ENCODE data around the gene CHMP1A. TPM values are rescaled to one million over a fixed set of nuclear protein-coding genes. Genes with fewer than 3 reads are reported as not detected.

Gene CHMP1A
- total RNA-seq, 1 donor from 2014 or later = 139 TPM

GRCh38 chr16:89602952-89603590, 54.4 kb downstream of the CHMP1A start:
- no peak for DNase-seq

DNA sequence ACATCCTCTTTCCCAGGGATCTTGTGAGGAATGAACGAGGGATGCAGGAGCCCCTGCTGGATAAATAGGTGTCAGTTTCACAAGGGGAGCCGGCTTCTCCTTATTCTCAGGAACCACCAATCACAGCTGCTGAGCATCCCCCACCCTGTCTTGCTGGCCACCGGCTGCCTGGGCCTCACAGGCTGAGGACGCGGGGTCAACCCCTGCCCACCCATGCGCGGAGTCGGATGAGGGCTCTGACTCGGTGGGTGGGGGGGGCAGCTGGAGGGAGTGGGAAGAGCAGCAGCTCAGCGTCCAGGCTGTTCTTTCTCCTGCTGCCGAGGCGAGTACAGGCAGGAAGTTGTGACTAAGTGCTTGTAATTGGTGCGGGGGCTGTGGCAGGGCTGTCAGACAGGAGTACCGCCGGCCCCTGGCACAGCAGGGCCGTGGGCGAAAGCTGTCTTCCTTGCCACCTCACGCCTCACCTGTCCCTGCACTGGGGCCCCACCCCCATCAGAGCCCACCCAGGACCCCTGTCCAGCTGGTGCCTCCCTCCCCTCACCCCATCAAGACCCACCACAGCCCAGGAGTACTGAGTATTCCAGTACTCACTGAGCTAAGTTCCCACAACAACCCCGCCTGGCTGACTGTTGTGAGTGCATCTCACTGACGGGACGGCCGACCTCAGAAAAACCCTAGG, 55.1 kb downstream of the CHMP1A start:
- DNase-seq = peak; percentile 86

DNA sequence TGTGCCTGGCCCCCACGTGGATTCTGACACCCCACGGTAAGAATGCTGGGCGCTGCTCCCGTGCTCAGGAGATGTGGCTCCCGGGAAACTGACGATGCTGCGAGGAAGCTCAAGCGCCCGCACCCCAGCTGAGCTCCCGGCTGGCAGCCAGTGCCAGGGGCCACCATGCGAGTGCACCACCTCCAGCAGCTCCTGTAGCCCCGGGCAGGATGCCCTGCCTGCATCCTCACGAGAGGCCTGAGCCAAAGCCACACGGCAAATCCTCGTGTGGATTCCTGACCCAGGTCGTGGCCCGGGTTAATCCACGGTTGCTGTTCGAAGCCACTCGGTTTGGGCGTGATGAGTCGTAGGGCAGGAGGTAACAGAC, 55.6 kb downstream of the CHMP1A start:
- DNase-seq = no peak

DNA sequence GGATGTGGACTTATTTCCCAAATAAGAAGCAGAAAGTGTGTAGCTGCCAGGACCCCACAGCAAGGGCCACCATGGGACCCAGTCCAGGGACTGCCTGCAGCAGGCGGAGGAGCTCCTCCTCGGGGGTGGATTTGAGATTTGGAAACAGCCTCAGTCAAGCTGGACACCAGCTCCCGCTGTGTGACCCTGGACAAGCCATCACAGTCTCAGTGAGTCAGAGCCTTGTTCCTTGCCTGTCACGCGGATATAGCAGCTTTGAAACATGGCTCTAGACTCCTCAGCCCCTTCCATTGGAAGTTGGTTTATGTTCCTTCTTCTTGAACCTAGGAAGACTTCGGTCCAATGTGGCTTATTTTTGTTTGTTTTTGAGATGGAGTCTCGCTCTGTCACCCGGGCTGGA, 56.6 kb downstream of the CHMP1A start:
- no peak for DNase-seq

GRCh38 chr16:89600427-89600826, 57.1 kb downstream of the CHMP1A start:
- DNase-seq = no peak

DNA sequence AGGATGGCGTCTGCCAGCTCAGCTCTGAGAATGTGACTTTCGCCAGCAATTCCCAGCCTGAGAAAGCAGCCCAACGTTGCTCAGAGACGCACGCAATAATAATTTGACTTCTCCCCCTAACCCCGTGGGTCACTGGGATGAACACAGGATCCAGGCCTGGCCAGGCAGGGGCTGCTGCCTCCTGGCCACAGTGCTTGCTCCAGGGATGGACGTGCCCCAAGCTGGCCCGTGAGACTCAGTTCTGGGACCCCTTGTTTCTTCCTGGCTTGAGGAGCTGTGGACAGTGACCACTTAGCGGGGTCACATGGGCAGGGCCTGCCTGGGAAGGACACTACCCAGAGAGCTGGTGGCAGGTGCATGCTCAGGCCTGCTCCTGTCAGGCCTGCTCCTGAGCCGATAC, 57.6 kb downstream of the CHMP1A start:
- DNase-seq = no peak

GRCh38 chr16:89599451-89599858, 58.1 kb downstream of the CHMP1A start:
- peak; percentile 49 for DNase-seq

- DNase-seq = no peak
Observed at GRCh38 chr16:89598199-89598598, 59.3 kb downstream of the CHMP1A start.

- DNase-seq = no peak
Observed at GRCh38 chr16:89596957-89597649, 60.4 kb downstream of the CHMP1A start.

GRCh38 chr16:89596061-89596689, 61.3 kb downstream of the CHMP1A start:
- no peak for DNase-seq

DNA sequence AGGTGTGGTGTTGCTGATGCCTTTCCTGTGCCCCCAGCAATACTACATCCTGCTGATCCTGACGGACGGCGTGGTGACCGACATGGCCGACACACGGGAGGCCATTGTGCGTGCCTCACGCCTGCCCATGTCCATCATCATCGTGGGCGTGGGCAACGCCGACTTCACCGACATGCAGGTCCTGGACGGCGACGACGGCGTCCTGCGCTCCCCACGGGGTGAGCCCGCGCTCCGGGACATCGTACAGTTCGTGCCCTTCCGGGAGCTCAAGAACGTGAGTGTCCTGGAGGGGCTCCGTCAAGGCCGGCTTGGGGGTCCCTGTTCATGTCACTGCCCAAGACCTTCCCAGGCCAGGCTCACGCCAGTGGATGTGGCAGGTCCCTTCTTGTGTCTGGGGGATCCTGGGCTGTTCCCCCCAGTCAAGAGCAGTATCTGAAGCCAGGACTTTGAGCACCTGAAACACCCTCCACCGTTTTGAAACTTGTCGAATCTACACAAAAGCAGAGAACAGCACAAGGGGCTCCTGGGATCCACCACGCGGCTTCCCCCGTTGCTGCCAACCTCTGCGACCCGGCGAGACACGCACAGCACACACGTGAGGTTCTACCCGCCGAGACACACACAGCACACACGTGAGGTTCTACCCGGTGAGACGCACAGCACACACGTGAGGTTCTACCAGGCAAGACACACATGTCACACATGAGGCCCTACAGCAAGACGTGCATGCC, 62.0 kb downstream of the CHMP1A start:
- DNase-seq = no peak

Other genes starting within 250 kb of the CHMP1A start
- gene ANKRD11, start 167.1 kb downstream of the CHMP1A start, total RNA-seq = 55.5 and 72.0 TPM in 2 replicates
- gene SPG7, start 149.3 kb downstream of the CHMP1A start, total RNA-seq = 145 and 170 TPM in 2 replicates
- gene RPL13, start 97.0 kb downstream of the CHMP1A start, total RNA-seq = 1,818 and 3,550 TPM in 2 replicates
- 0.85 and 2.6 TPM in 2 replicates for gene CPNE7, start 82.0 kb downstream of the CHMP1A start, total RNA-seq
- gene DPEP1, start 44.1 kb downstream of the CHMP1A start, total RNA-seq = 1.0 and 2.7 TPM in 2 replicates
- 2.0 and 4.1 TPM in 2 replicates for gene SPATA33, start 128 bp upstream of the CHMP1A start, total RNA-seq
- 48.2 and 71.1 TPM in 2 replicates for gene CDK10, start 29.0 kb upstream of the CHMP1A start, total RNA-seq
- 19.1 and 36.6 TPM in 2 replicates for gene SPATA2L, start 44.0 kb upstream of the CHMP1A start, total RNA-seq
- 5.8 and 7.3 TPM in 2 replicates for gene VPS9D1, start 63.2 kb upstream of the CHMP1A start, total RNA-seq
- gene ZNF276, start 63.8 kb upstream of the CHMP1A start, total RNA-seq = 27.4 and 44.2 TPM in 2 replicates
- gene FANCA, start 158.9 kb upstream of the CHMP1A start, total RNA-seq = 16.8 and 17.3 TPM in 2 replicates
- gene SPIRE2, start 170.8 kb upstream of the CHMP1A start, total RNA-seq = 2.1 and 2.7 TPM in 2 replicates
- 170 and 206 TPM in 2 replicates for gene TCF25, start 215.9 kb upstream of the CHMP1A start, total RNA-seq

All from dermis blood vessel endothelial cell (primary cell).